ENCODE results near the gene YTHDF1.

The YTHDF1 gene

GRCh38 chr20:63186084-63186483 lies 29.8 kb downstream of the YTHDF1 start:
- no peak overlapping the region for H3K4me3 ChIP-seq (ENCODE audit: low read depth, low read length)
- TF ChIP-seq CTCF (IDR thresholded peaks at IDR 0.05; ENCODE audit: borderline replicate concordance, insufficient read depth, low read depth, low read length): no peak

- TF ChIP-seq CTCF (IDR thresholded peaks at IDR 0.05; ENCODE audit: borderline replicate concordance, insufficient read depth, low read depth, low read length): no peak
- no peak overlapping the region for H3K4me3 ChIP-seq (ENCODE audit: low read depth, low read length)
These were observed 30.6 kb downstream of the YTHDF1 start for GRCh38 chr20:63185215-63185796.

DNA sequence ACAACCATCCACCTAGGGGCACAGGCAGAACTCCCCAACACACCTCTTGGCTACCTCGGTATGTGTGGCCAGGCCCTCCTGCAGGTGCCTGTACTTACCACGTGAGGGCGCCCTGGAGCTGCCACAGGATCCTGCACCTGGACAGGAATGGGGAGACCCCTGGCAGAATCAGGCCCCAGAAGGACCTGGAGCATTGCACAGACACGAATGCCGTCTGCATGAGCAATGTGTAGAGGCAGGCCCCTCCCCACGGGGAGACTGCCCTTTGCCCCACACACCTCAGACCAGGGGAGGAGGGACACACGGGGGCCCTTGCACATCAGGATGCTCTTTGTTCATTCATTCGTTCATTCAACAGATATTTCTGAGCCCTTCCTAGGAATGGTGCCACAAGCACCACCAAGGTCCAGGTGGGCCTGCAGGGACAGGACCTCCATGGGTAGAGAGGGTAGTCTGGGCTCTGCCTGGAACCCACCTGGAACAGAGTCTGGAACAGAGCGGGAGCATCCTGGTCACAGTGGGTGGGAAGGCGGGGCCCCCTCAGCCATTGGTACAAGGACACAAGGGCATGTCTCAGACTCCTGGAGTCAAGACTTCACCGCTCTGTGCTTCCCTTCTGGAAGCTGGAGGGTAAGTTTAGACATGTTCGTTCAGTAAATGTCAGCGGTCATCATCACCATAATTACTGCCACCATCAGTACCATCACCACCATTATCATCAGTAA lies 32.3 kb downstream of the YTHDF1 start:
- no peak overlapping the region for H3K4me3 ChIP-seq (ENCODE audit: low read depth, low read length)
- TF ChIP-seq CTCF (IDR thresholded peaks at IDR 0.05; ENCODE audit: borderline replicate concordance, insufficient read depth, low read depth, low read length): peak; percentile 93

GRCh38 chr20:63182946-63183415 lies 33.0 kb downstream of the YTHDF1 start:
- no peak overlapping the region for H3K4me3 ChIP-seq (ENCODE audit: low read depth, low read length)
- TF ChIP-seq CTCF (IDR thresholded peaks at IDR 0.05; ENCODE audit: borderline replicate concordance, insufficient read depth, low read depth, low read length): no peak

DNA sequence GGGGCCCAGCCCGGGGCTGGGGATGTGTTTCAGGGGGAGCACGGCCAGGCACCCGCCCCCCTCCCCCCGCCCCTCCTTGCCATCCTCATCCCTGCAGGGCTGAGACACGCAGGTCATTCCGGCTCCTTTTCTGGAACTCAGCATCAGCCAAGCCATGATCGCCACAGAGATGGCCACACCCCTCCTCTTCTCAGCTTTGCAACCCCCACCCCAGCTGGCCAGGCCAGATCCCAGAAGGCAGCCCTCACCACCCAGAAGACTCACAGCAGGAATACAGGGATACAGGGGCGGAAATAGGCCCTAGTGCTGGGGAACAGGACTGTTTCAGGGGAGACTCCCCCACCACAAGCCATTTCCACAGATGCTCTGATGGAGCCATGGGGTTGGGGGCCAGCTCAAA lies 33.5 kb downstream of the YTHDF1 start:
- no peak overlapping the region for H3K4me3 ChIP-seq (ENCODE audit: low read depth, low read length)
- no peak for TF ChIP-seq CTCF (IDR thresholded peaks at IDR 0.05; ENCODE audit: borderline replicate concordance, insufficient read depth, low read depth, low read length)

DNA sequence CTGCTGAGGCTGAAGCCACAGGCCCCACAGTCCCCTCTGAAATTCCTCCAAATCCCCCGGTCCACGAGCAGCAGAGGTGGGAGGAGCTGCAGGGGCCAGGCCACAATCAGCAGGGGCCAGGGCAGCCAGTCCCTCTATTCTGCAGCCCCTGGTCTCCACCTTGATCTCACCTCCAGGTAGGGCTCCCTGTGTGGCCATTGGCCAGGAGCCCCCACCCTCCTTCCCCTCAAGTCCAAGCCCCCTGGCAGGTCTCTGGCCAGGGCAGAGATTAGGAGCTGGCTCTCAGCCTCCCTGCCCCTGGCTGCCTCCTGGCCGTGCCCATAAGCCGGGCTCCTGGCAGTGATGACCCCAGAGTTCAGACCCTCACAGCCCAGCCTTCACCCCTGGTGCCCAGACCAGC lies 34.7 kb downstream of the YTHDF1 start:
- TF ChIP-seq CTCF (IDR thresholded peaks at IDR 0.05; ENCODE audit: borderline replicate concordance, insufficient read depth, low read depth, low read length): no peak
- no peak overlapping the region for H3K4me3 ChIP-seq (ENCODE audit: low read depth, low read length)
